Measurements from ENCODE around the gene SMAP1.

GRCh38 chr6:70806086-70806485 lies 138.4 kb downstream of the SMAP1 start:
- TF ChIP-seq REST (IDR thresholded peaks at IDR 0.05; ENCODE audit: insufficient read depth in 1 of 2, low read depth in 2 of 2, low read length in 2 of 2), result no peak
- TF ChIP-seq POLR2AphosphoS5 (IDR thresholded peaks at IDR 0.05; ENCODE audit: low read depth, low read length), result no peak
- TF ChIP-seq TAF1 (IDR thresholded peaks at IDR 0.05; ENCODE audit: borderline replicate concordance, insufficient read depth, low read length), result no peak

All from PFSK-1 (cell line).